ENCODE measurements around the gene DDX10.

Gene DDX10

GRCh38 chr11:108970221-108970991, 305.5 kb downstream of the DDX10 start:
- DNase-seq (ENCODE audit: low read depth in 1 of 2, low spot score in 1 of 2), result no peak

DNA sequence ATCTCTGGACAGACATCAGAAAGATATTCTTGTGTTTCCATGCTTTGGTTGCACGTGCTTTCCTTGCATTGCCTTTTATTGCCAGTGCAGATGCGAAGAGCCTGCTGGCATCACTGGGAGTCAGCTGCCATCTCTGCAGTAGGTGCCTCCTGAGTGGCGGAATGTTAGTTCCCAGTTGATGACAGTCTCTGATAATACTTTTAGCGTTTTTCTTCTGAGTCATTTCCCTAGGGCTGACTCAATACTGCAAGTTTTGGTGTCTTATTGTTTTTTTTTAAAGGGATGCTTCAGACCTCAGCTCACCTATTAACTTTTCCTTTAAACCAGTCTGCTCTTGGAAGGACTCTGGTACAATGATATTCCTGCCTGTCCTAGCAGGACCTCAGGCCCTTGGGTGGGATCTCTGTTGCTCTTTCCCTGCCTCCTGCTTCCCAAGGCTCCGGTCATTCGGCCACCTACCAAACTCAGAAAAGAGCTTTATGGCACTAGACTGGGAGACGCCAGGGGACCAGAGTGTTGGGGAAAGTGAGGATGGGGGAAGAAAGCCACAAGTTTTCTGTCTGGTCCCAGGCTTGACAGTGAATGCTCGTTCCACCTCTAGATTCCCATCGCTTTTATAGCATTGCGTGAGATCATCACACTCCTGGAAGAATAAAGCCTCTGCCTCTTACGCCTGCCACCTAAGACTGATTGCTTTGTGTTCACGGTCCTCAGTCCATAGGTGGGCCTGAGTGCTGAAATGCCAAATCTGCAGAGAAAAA, 308.7 kb downstream of the DDX10 start:
- DNase-seq (ENCODE audit: low read depth in 1 of 2, low spot score in 1 of 2), result no peak

DNA sequence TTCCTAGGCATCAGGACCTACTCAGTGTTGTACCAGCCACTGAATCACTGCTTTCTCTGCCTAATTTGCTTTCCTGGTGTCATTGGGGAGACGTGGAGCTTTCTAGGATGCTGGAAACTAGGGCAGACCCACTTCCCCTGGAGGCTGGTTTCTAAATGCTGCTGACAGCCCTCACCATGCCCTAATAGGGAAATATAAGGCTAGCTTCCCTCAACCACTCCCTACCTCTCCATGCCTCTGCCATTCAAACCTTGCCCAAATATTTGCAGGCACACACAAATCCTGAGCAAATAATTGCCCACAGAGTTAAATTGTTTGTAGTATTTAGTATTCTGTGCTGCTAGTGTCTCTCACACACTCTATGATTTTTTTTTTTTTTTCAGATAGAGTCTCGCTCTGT, 310.2 kb downstream of the DDX10 start:
- DNase-seq (ENCODE audit: low read depth in 1 of 2, low spot score in 1 of 2), result no peak

GRCh38 chr11:108975641-108976071, 310.8 kb downstream of the DDX10 start:
- DNase-seq (ENCODE audit: low read depth in 1 of 2, low spot score in 1 of 2), result no peak

DNA sequence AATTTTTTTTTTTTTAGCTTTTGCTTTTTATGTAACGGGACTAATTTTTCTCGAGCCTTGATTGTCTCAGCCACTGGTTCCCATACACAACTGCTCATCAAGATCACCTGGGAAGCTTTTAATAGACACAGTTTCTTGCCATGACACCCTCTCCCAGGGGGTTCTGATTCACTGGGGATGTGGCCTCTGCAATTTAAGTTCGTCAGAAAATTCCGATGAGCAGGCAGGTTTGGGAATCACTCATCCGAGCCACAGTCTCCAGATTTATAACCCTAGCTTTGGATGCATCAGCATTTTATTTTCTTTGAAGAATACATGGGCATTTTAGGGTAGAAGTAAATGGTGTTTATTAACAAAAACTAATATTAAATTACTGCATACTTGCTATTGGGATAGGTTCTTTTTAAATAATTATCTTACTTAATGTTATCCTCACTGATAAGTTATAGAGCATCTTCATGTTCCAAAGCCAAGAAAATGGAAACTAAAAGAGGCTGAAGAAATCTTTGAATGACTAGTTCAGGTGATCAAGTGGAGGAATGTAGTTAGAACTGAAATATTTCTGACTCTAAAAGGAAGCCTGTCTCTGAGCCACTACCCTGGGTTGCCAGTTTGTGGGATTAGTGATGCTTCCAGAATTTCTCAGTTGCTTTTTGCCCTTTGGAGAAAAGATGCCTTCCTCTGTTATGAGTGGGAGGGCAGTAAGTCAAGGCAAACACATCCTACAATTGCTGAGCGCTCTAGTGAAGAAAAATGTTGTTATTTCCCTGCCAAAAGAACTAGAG, 319.0 kb downstream of the DDX10 start:
- no peak for DNase-seq (ENCODE audit: low read depth in 1 of 2, low spot score in 1 of 2)

GRCh38 chr11:108984523-108984922, 319.7 kb downstream of the DDX10 start:
- DNase-seq (ENCODE audit: low read depth in 1 of 2, low spot score in 1 of 2), result no peak

GRCh38 chr11:108985236-108985944, 320.5 kb downstream of the DDX10 start:
- DNase-seq (ENCODE audit: low read depth in 1 of 2, low spot score in 1 of 2), result no peak

DNA sequence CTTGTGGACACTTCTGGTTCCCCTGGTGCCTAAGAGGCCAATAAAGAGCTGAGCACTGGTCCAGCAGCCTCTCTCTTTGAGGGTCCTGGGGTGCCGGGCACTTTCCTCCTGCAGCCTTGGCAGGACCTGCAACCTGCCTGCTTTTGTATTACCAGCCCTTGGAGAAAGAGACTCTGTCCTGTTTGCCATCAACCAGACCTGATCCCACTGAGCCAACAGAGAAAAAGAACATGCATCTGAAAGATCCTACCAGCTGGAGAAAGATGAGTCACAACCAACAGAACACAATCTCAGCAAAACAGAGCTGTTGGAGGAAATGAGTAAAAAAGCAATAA, 321.0 kb downstream of the DDX10 start:
- no peak for DNase-seq (ENCODE audit: low read depth in 1 of 2, low spot score in 1 of 2)

All from activated CD4-positive, alpha-beta T cell treated with anti-CD3 and anti-CD28 coated beads, Interleukin-2, amount 50 U/mL, for 24 hours (primary cell).